GM03348 (cell line): ENCODE results near the gene TUBB2A.

Experiments used
- DNase-seq: peaks from one replicate; pipeline ENCODE4 v3.0.0; 2012; ENCODE audit warnings: low spot score

TUBB2A gene

GRCh38 chr6:3119040-3119723 lies 38.2 kb downstream of the TUBB2A start:
- DNase-seq: no peak

GRCh38 chr6:3118353-3119039 lies 38.8 kb downstream of the TUBB2A start, which contains the start of gene BPHL:
TSS of gene BPHL (plus strand) at chr6:3118711. CDS start at chr6:3118741, 30 bp downstream.
- DNase-seq: peak; percentile 100

GRCh38 chr6:3117912-3118352 lies 39.4 kb downstream of the TUBB2A start:
- no peak for DNase-seq

GRCh38 chr6:3114377-3114776 lies 43.0 kb downstream of the TUBB2A start:
- DNase-seq: no peak

- no peak for DNase-seq
Observed at GRCh38 chr6:3109761-3110160, 47.6 kb downstream of the TUBB2A start.

GRCh38 chr6:3108746-3109414 lies 48.5 kb downstream of the TUBB2A start:
- DNase-seq: no peak
